GM12874 (cell line): Measurements from ENCODE around the gene PTGIR.

Experiments
- CTCF ChIP-seq: IDR thresholded peaks from 2 replicates; pipeline ENCODE4 v1.5.1; 2011; ENCODE audit warnings: low read depth, mild to moderate bottlenecking, control low read depth, low read length, moderate library complexity; ENCODE audit not compliant: insufficient read depth

The PTGIR gene

DNA sequence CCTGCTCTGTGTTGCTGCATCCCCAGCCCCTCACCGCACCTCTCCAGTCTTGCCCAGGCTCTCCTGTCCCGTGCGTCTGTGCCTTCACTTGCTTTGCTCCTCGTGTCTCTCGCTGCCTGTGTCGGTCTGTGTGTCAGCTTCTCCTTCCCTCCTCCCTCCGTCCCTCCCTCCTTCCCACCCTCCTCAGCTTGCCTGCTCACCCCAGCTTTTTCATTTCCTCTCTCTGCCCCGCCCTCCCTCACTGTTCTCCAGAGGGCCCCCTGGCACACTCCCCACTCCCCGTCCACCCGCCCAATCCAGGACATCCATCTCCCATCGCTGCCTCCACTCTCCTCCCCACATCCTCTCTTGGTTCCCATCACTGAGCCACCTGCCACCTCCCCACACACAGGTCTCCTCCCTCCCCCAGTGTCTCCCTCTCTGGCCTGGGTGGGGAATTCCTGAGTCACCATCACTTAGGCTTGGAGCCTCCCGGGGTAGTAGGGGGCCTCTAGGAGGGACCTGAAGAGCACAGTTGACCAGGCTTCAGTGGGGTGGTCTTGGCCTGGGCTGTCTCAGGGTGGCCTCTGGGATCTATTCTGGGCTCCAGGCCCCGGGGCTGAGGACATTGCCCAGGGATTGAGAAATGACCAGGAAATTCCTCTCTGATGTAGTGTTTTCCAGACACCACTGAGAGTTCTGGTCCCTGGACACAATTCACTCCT, at the start of gene PTGIR:
Gene PTGIR, minus strand, starts transcription at position 132 of the 704 bp plus-strand sequence. CDS start 864 bp downstream, outside the sequence.
- TF ChIP-seq CTCF, result no peak

- TF ChIP-seq CTCF, result no peak
Measured at GRCh38 chr19:46670813-46671212, 45.9 kb upstream of the PTGIR start.

DNA sequence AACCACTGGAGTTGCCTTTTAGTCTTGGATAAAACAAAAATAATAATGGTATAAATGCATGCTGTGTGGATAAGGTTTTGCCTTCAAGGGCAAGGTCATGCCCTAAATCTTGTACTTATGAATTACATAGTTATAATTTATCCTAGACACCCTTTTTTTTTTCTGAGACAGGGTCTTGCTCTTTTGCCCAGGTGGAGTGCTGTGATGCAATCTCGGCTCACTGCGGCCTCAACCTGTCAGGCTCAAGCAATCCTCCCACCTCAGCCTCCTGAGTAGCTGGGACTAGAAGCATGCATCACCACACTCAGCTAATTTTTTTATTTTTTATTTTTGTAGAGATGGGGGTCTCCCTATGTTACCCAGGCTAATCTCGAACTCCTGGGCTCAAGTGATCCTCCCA, 43.8 kb upstream of the PTGIR start:
- no peak for TF ChIP-seq CTCF

DNA sequence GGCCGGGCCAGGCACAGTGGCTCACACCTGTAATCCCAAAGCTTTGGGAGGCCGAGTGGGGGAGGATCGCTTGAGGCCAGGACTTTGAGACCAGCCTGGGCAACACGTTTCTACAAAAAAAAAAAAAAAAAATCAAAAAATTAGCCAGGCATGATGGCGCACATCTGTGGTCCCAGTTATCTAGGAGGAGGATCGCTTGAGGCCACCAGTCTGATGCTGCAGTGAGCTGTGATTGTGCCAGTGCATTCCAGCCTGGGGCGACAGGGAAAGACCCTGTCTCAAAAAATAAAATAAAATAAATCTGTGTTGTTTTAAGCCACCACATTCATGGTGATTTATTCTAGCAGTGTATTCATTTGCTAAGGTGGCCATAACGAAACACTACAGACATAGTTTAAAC, 40.2 kb upstream of the PTGIR start:
- TF ChIP-seq CTCF, result no peak

DNA sequence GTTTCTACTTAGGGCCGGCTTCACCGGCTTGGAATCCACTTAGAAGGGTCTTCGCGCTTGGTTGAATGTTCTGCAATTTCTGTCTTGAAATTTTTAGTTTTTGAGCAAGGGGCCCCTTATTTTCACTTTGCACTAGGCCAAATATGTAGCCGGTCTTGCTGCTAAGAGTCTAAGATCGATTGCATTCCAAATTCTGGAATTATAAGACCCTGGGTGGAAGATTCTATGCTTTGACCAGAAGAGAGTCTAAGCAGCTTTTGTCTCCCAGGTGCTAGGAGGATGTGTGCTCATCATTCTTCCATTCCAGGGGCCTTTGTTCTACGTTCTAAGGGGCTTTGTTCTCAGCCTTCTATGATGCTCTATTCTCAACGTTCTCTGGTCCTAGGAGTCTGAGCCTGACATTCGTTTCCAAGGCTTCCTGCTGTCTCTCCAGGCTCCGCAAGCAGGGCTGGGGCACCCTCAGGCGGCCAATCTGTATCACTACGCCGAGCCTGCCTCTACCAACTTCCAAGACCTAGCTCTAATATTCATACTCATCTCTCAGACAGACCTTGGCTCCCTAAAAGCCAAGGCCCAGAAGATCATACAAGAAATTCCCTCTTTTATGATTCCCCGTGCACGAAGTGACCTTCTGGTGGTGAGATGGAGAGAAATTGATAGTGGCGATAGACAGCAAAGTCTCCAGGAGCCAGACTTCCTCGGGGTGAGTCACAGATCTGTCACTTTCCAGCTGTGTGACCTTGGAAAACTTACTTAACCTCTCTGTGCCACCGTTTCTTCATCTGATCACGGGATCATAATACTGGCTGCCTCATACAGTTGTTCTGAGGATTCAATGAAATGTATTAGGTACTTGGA, 37.1 kb upstream of the PTGIR start:
- peak; percentile 86 for TF ChIP-seq CTCF

GRCh38 chr19:46661020-46661731, 36.3 kb upstream of the PTGIR start, which contains the start of gene DACT3:
Gene DACT3, minus strand, starts transcription at chr19:46661182. Its CDS starts 118 bp downstream, at chr19:46661064.
- TF ChIP-seq CTCF, result no peak

DNA sequence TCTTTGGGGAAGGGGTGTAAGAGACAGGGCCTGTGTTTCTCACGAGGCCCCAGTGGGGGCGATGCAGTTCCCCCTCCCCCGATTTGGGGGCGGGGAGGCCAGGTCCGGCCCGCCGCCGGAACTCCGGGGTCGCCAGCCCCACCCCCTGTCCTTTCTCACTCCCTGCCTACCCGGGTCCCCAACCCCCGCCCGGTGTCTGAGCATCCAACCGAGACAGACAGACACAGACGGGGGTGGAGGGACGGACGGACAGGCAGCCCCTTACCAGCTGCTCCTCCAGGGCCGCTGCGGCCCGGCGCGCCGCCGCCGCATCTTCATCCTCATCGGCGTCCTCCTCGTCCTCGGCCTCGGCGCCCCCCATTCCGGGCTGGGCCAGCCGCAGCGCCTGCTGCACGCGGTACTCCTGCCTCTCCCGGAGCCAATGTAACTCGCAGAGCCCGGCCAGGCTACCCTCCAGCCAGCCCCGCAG, 35.7 kb upstream of the PTGIR start:
- 0 out of 2 replicates have a peak, but pooled peaks have one; percentile 5 for TF ChIP-seq CTCF
